HG02870 (cell line): ENCODE results near the gene PROCR.
"Not testable (repeated sequence)": the region's sequence is repeated elsewhere in the genome, so short reads cannot be mapped to it uniquely, and the experiment has no call there.

Experiments
- ATAC-seq: cut with Tn5 transposase; IDR thresholded peaks from one replicate; pipeline ENCODE4 v1.9.1; 2021; ENCODE audit warnings: mild to moderate bottlenecking, moderate library complexity; ENCODE audit not compliant: unreplicated experiment

PROCR gene

GRCh38 chr20:35164531-35164930, 7.3 kb upstream of the PROCR start:
- not testable (repeated sequence) for ATAC-seq

- ATAC-seq: no peak
These were observed 6.4 kb upstream of the PROCR start for GRCh38 chr20:35165221-35166185.

GRCh38 chr20:35166242-35166830, 5.5 kb upstream of the PROCR start:
- ATAC-seq: no peak

- no peak for ATAC-seq
These were observed 4.1 kb upstream of the PROCR start for GRCh38 chr20:35167787-35168186.

GRCh38 chr20:35168701-35169409, 3.0 kb upstream of the PROCR start:
- ATAC-seq: not testable (repeated sequence)

- no peak for ATAC-seq
These were observed 477 bp upstream of the PROCR start for GRCh38 chr20:35171438-35171752.

- ATAC-seq: no peak
These were observed 548 bp downstream of the PROCR start for GRCh38 chr20:35172434-35172806.

- ATAC-seq: no peak
These were observed 1.8 kb downstream of the PROCR start for GRCh38 chr20:35173576-35174192.

- no peak for ATAC-seq
These were observed 2.8 kb downstream of the PROCR start for GRCh38 chr20:35174458-35175216.

GRCh38 chr20:35176132-35176531, 4.3 kb downstream of the PROCR start:
- no peak for ATAC-seq

GRCh38 chr20:35179292-35180212, 7.7 kb downstream of the PROCR start:
- ATAC-seq: no peak

GRCh38 chr20:35180266-35180665, 8.4 kb downstream of the PROCR start:
- ATAC-seq: no peak

- no peak for ATAC-seq
These were observed 9.9 kb downstream of the PROCR start for GRCh38 chr20:35181731-35182130.

- ATAC-seq: not testable (repeated sequence)
These were observed 14.9 kb downstream of the PROCR start for GRCh38 chr20:35186691-35187289.

GRCh38 chr20:35187584-35188190, 15.8 kb downstream of the PROCR start:
- no peak for ATAC-seq

GRCh38 chr20:35189223-35189622, 17.4 kb downstream of the PROCR start:
- ATAC-seq: not testable (repeated sequence)

- ATAC-seq: no peak
These were observed 18.7 kb downstream of the PROCR start for GRCh38 chr20:35190556-35190955.

GRCh38 chr20:35191419-35192117, 19.7 kb downstream of the PROCR start:
- ATAC-seq: no peak
